Measurements from ENCODE around the gene TMTC2.

DNA sequence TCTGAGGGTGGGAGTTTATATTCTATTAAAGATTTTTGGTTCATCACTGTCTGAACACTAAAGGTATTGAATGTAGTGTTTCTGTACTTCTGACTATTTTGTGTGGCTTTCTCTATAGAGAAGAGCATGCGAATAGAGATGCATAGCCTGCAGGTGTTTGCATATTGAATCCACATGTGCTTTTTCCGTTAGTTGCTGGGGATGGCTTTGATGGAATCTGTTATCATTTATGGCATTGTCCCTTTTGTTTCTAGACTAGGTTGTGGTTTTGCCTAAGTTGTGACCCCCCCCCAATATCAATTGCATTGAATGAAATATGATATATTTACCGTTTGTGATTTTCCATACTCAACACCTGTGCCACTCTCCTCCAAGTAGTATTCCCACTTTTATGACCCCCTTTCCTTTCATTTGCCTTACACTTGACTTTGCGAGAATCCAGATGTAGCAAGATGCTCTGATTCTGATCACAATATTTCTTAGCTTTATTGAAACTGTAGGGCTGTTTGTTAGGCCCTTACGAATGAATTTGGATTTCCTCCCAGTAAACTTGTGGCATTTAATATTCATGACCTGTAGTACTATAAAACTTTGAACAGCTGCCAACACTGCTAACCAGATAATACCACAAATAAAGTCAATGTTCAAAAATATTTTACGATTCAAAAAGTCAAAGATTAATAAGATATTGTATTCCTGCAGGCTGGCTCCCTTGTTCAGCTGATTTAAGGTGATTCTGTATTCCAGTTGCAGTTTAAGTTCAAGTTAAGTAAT is 176.4 kb downstream of the TMTC2 start:
- TF ChIP-seq CTCF (IDR thresholded peaks at IDR 0.05; ENCODE audit: poor library complexity) (no peak), EZH2 (IDR thresholded peaks at IDR 0.05; ENCODE audit: borderline replicate concordance) (no peak), EZH2phosphoT487 (IDR thresholded peaks at IDR 0.05; ENCODE audit: low read depth, severe bottlenecking, unreplicated experiment) (no peak)

Data from hepatocyte (in vitro differentiated cells).